CD14-positive monocyte (primary cell): ENCODE data around the gene FRMPD4. TPM values are rescaled to one million over a fixed set of nuclear protein-coding genes. Genes with fewer than 3 reads are reported as not detected.

Experiments used
- DNase-seq, 3 donors: peaks; one replicate each; pipeline ENCODE4 v3.0.0-alpha.2; 2011 to 2022
- H2AFZ ChIP-seq: 2 replicates; pipeline ENCODE4 v1.6.0; 2012; ENCODE audit warnings: mild to moderate bottlenecking, low read depth, low read length, inconsistent platforms; ENCODE audit not compliant: insufficient read depth, poor library complexity, severe bottlenecking
- H3K27ac ChIP-seq, 2 donors: 1 replicate in 1 of 2; 2 replicates in 1 of 2; pipeline ENCODE4 v1.5.1; 2012 to 2013; ENCODE audit warnings: low read length in 2 of 2, control low read depth in 1 of 2, inconsistent platforms in 1 of 2, low read depth in 1 of 2, mild to moderate bottlenecking in 1 of 2
- H3K27me3 ChIP-seq, 2 donors: one replicate each; pipeline versions ENCODE4 v1.6.0 to v1.6.1; 2011 to 2013; ENCODE audit warnings: low read length in 2 of 2; ENCODE audit not compliant: control insufficient read depth in 2 of 2, insufficient read depth in 2 of 2
- H3K36me3 ChIP-seq, 2 donors: replicated peaks in 1 of 2; 1 replicate in 1 of 2; 2 replicates in 1 of 2; pipeline versions ENCODE4 v1.5.1 to v1.6.1; 2012 to 2013; ENCODE audit warnings: low read length in 2 of 2, control low read depth in 1 of 2, inconsistent platforms in 1 of 2, mild to moderate bottlenecking in 1 of 2; ENCODE audit not compliant: insufficient read depth in 2 of 2, control insufficient read depth in 1 of 2
- H3K4me1 ChIP-seq, 2 donors: 1 replicate in 1 of 2; 2 replicates in 1 of 2; pipeline versions ENCODE4 v1.5.1 to v1.6.1; 2012 to 2013; ENCODE audit warnings: low read length in 2 of 2, control low read depth in 1 of 2, inconsistent platforms in 1 of 2, mild to moderate bottlenecking in 1 of 2, moderate library complexity in 1 of 2; ENCODE audit not compliant: insufficient read depth in 2 of 2, control insufficient read depth in 1 of 2
- H3K4me2 ChIP-seq: replicated peaks from 2 replicates; pipeline ENCODE3; 2012; ENCODE audit warnings: low read length, moderate library complexity, mild to moderate bottlenecking; ENCODE audit not compliant: poor library complexity, severe bottlenecking; ENCODE audit errors: extremely low read depth
- H3K4me3 ChIP-seq, 3 experiments: fragments of 200-600 bp in 1 of 3; sonication (generic) in 1 of 3; replicated peaks in 1 of 3; 1 replicate in 2 of 3; 2 replicates in 1 of 3; pipeline ENCODE4 v1.5.1; 2011 to 2013; ENCODE audit warnings: low read length in 3 of 3, mild to moderate bottlenecking in 3 of 3, control low read depth in 2 of 3, low read depth in 2 of 3, inconsistent platforms in 1 of 3, moderate library complexity in 1 of 3
- H3K79me2 ChIP-seq: 2 replicates; pipeline ENCODE4 v1.6.0; 2012; ENCODE audit warnings: mild to moderate bottlenecking, control low read depth, inconsistent platforms, low read length, moderate library complexity; ENCODE audit not compliant: insufficient read depth
- H3K9ac ChIP-seq: 2 replicates; pipeline ENCODE4 v1.6.0; 2017; ENCODE audit warnings: low read length, mild to moderate bottlenecking; ENCODE audit not compliant: insufficient read depth, poor library complexity, severe bottlenecking
- H3K9me3 ChIP-seq, 2 donors: replicated peaks in 1 of 2; 1 replicate in 1 of 2; 2 replicates in 1 of 2; pipeline versions ENCODE4 v1.5.1 to v1.6.1; 2012 to 2013; ENCODE audit warnings: low read length in 2 of 2, control low read depth in 1 of 2; ENCODE audit not compliant: control insufficient read depth in 1 of 2, insufficient read depth in 1 of 2
- H4K20me1 ChIP-seq: 2 replicates; pipeline ENCODE4 v1.6.0; 2012; ENCODE audit warnings: mild to moderate bottlenecking, low read length, control low read depth, moderate library complexity; ENCODE audit not compliant: insufficient read depth
- H3K27ac Mint-ChIP-seq, 7 donors: one replicate each; pipeline ENCODE4 v1.8.0; 2020; ENCODE audit warnings: mild to moderate bottlenecking in 7 of 7, mixed read lengths in 7 of 7, moderate library complexity in 6 of 7, inconsistent platforms in 2 of 7
- H3K27me3 Mint-ChIP-seq, 3 donors: one replicate each; pipeline ENCODE4 v1.8.0; 2021 to 2022; ENCODE audit warnings: low read depth in 3 of 3, mild to moderate bottlenecking in 3 of 3, mixed read lengths in 3 of 3, moderate library complexity in 3 of 3, inconsistent platforms in 1 of 3
- H3K36me3 Mint-ChIP-seq, 2 donors: one replicate each; pipeline ENCODE4 v1.8.0; 2020; ENCODE audit warnings: mixed read lengths in 2 of 2, inconsistent platforms in 1 of 2, mild to moderate bottlenecking in 1 of 2
- H3K4me1 Mint-ChIP-seq: one replicate; pipeline ENCODE4 v1.8.0; 2020; ENCODE audit warnings: mild to moderate bottlenecking, mixed read lengths
- H3K4me3 Mint-ChIP-seq, 2 donors: one replicate each; pipeline ENCODE4 v1.8.0; 2020; ENCODE audit warnings: mild to moderate bottlenecking in 2 of 2, mixed read lengths in 2 of 2, moderate library complexity in 1 of 2
- H3K9me3 Mint-ChIP-seq, 7 donors: one replicate each; pipeline ENCODE4 v1.8.0; 2020 to 2022; ENCODE audit warnings: mixed read lengths in 7 of 7, mild to moderate bottlenecking in 6 of 7, moderate library complexity in 6 of 7, inconsistent platforms in 2 of 7
- CTCF ChIP-seq: fragments of 200-600 bp; IDR thresholded peaks from one replicate; pipeline ENCODE4 v1.8.0; 2022; ENCODE audit warnings: antibody characterized with exemption, mild to moderate bottlenecking
- WGBS: methylation state at CpG from one replicate; pipeline ENCODE4 v1.1.5; 2013; ENCODE audit warnings: missing lambda C conversion rate; ENCODE audit not compliant: insufficient coverage; 5-methylcytosine and 5-hydroxymethylcytosine counted together
- intact Hi-C, 2 donors: fragments of 100-400 bp; cut with micrococcal nuclease; formaldehyde crosslinking; loops; one replicate each; pipeline versions ENCODE4 v1.15.0 to v1.15.1; 2023
- polyA plus RNA-seq, 3 donors: library from polyadenylated mRNA; depleted of rRNA in 1 of 3; unstranded in 2 of 3; stranded (reverse) in 1 of 3; fragments of 300-500 nt in 2 of 3; fragments of >200 nt in 1 of 3; fragmentation: Illumina TruSeq in 2 of 3; gene quantifications; 1 replicate in 2 of 3; 2 replicates in 1 of 3; pipeline ENCODE4 v1.2.3, GENCODE V29; 2012 to 2021

The FRMPD4 gene
- polyA plus RNA-seq, 3 donors = not detected

GRCh38 chrX:12460929-12461328 lies 322.7 kb downstream of the FRMPD4 start:
- no peaks in the 10 kb centered on the region for H3K4me1 Mint-ChIP-seq
- H3K4me2 ChIP-seq = no peak overlapping the region
- no peaks in the 10 kb centered on the region for H3K79me2 ChIP-seq
- WGBS = no CpG with 5 or more reads among the region's 2 CpGs
- H3K4me1 ChIP-seq = no peaks in the 10 kb centered on the region
- H3K9me3 ChIP-seq = no peaks in the 10 kb centered on the region
- H3K27me3 ChIP-seq = no peaks in the 10 kb centered on the region
- H3K9me3 Mint-ChIP-seq = peaks cover 0 to 5% (median 4%) of the 10 kb centered on the region in 7 donors
- H2AFZ ChIP-seq = no peak overlapping the region
- H3K27me3 Mint-ChIP-seq = no peaks in the 10 kb centered on the region
- H3K4me3 ChIP-seq = no peak overlapping the region
- H3K27ac ChIP-seq = no peak overlapping the region
- no peak overlapping the region for H3K9ac ChIP-seq
- no peak for TF ChIP-seq CTCF
- intact Hi-C loops = no loop called here
- H3K36me3 Mint-ChIP-seq = no peaks in the 10 kb centered on the region
- no peak overlapping the region for H3K27ac Mint-ChIP-seq
- no peak overlapping the region for H3K4me3 Mint-ChIP-seq
- no peaks in the 10 kb centered on the region for H4K20me1 ChIP-seq
- DNase-seq = no peak
- H3K36me3 ChIP-seq = no peaks in the 10 kb centered on the region

DNA sequence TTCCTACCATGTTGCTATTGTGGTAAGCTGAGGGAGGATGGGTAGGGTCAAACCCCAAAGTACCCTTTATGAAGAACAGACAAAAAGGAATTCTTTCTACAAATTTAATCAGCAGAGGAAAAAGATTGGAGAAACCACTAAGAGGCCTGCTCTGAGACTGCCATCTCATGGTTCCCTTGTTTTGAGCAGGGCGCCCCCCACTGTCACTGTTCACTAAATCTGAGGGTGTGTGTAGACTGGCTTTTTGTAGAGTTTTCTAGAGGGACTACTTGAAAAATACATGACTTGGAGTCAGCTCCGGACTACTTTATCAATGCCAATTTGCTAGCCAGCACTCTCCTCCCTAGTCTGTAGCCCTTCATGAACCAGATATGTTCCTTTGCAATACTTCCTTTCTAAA lies 324.8 kb downstream of the FRMPD4 start:
- Mint-ChIP-seq H3K36me3 (no peaks in the 10 kb centered on the region), H3K9me3 (peaks cover 0 to 5% (median 4%) of the 10 kb centered on the region in 7 donors), H3K27ac (no peak overlapping the region)

More for the DNA sequence above, 324.8 kb downstream of the FRMPD4 start:
- H3K4me3 ChIP-seq = no peak overlapping the region
- intact Hi-C loops = no loop called here
- no peaks in the 10 kb centered on the region for H3K4me1 ChIP-seq
- H3K9ac ChIP-seq = no peak overlapping the region
- H2AFZ ChIP-seq = no peak overlapping the region
- no peaks in the 10 kb centered on the region for H4K20me1 ChIP-seq
- H3K4me3 Mint-ChIP-seq = no peak overlapping the region
- H3K27me3 Mint-ChIP-seq = peaks cover 0 to under 1% (median 0%) of the 10 kb centered on the region in 3 donors
- H3K27ac ChIP-seq = no peak overlapping the region
- H3K79me2 ChIP-seq = no peaks in the 10 kb centered on the region
- no peaks in the 10 kb centered on the region for H3K4me1 Mint-ChIP-seq
- TF ChIP-seq CTCF = no peak
- WGBS = 100% methylated on average over 1 of the region's 2 CpGs
- DNase-seq = no peak
- H3K27me3 ChIP-seq = no peaks in the 10 kb centered on the region
- no peaks in the 10 kb centered on the region for H3K36me3 ChIP-seq
- no peaks in the 10 kb centered on the region for H3K9me3 ChIP-seq
- no peak overlapping the region for H3K4me2 ChIP-seq
